Measurements from ENCODE around the gene CR1. TPM values are rescaled to one million over a fixed set of nuclear protein-coding genes. Genes with fewer than 3 reads are reported as not detected.
A peak's percentile ranks its signal among the peaks of the same experiment; 100 is the strongest.

CR1 gene
- total and polyA plus RNA-seq, 9 of the 15 experiments (the other 6 are each of a cell fraction or from before 2014, with no cell fraction given), result 0.07 to 0.47 (median 0.18) TPM

DNA sequence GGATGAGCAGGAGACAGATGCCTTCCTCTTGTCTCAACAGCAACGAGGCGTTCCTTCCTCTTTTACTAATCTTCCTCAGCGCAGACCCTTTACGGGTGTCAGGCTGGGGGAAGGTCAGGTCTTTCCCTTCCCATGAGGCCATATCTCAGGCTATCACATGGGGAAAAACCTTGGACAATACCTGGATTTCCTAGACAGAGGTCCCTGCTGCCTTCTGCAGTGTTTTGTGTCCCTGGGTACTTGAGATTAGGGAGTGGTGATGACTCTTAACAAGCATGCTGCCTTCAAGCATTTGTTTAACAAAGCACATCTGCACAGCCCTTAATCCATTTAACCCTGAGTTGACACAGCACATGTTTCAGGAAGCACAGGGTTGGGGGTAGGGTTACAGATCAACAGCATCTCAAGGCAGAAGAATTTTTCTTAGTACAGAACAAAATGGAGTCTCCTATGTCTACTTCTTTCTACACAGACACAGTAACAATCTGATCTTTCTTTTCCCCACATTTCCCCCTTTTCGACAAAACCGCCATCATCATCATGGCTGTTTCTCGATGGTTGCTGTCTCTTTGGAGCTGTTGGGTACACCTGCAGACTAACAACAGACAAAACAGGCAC lies 139.7 kb downstream of the CR1 start (continued):
- TF ChIP-seq, protein P1, sequence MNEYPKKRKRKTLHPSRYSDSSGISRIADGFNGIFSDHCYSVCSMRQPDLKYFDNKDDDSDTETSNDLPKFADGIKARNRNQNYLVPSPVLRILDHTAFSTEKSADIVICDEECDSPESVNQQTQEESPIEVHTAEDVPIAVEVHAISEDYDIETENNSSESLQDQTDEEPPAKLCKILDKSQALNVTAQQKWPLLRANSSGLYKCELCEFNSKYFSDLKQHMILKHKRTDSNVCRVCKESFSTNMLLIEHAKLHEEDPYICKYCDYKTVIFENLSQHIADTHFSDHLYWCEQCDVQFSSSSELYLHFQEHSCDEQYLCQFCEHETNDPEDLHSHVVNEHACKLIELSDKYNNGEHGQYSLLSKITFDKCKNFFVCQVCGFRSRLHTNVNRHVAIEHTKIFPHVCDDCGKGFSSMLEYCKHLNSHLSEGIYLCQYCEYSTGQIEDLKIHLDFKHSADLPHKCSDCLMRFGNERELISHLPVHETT (CRISPR knock-in tag; conservative IDR thresholded peaks at IDR 0.05 in 1 of 2, IDR thresholded peaks at IDR 0.05 in 1 of 2), result peak in 1 of 2 experiments; percentile 76; a peak in 2 of 4 replicates
- peak; percentile 24; the same call in 1 of the 2 replicates for TF ChIP-seq NFE2 (IDR thresholded peaks at IDR 0.05; ENCODE audit: low read depth)
- TF ChIP-seq CTBP1 (IDR thresholded peaks at IDR 0.05; ENCODE audit: borderline replicate concordance), result peak; percentile 94
- peak; percentile 22; the same call in 1 of the 2 replicates for TF ChIP-seq IFI16 (CRISPR knock-in tag; IDR thresholded peaks at IDR 0.05)
- TF ChIP-seq NRF1 (conservative IDR thresholded peaks at IDR 0.05 in 1 of 2, IDR thresholded peaks at IDR 0.05 in 1 of 2), result peak; percentile 18 to 26; a peak in 1 of 4 replicates
- TF ChIP-seq PML (IDR thresholded peaks at IDR 0.05; ENCODE audit: low read length), result peak; percentile 90
- TF ChIP-seq FOXA3 (CRISPR knock-in tag; conservative IDR thresholded peaks at IDR 0.05 in 1 of 2, IDR thresholded peaks at IDR 0.05 in 1 of 2), result peak; percentile 15 to 91; a peak in 2 of 4 replicates
- TF ChIP-seq, protein P2, sequence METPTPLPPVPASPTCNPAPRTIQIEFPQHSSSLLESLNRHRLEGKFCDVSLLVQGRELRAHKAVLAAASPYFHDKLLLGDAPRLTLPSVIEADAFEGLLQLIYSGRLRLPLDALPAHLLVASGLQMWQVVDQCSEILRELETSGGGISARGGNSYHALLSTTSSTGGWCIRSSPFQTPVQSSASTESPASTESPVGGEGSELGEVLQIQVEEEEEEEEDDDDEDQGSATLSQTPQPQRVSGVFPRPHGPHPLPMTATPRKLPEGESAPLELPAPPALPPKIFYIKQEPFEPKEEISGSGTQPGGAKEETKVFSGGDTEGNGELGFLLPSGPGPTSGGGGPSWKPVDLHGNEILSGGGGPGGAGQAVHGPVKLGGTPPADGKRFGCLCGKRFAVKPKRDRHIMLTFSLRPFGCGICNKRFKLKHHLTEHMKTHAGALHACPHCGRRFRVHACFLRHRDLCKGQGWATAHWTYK (CRISPR knock-in tag; IDR thresholded peaks at IDR 0.05), result 0 out of 2 replicates have a peak, but pooled peaks have one; percentile 23
- 0 out of 2 replicates have a peak, but pooled peaks have one; percentile 27 for TF ChIP-seq NR4A1 (CRISPR knock-in tag; IDR thresholded peaks at IDR 0.05)
- TF ChIP-seq NR4A1 (tag; IDR thresholded peaks at IDR 0.05), result peak; percentile 93
- TF ChIP-seq, protein P3, sequence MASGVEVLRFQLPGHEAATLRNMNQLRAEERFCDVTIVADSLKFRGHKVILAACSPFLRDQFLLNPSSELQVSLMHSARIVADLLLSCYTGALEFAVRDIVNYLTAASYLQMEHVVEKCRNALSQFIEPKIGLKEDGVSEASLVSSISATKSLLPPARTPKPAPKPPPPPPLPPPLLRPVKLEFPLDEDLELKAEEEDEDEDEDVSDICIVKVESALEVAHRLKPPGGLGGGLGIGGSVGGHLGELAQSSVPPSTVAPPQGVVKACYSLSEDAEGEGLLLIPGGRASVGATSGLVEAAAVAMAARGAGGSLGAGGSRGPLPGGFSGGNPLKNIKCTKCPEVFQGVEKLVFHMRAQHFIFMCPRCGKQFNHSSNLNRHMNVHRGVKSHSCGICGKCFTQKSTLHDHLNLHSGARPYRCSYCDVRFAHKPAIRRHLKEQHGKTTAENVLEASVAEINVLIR (CRISPR knock-in tag; IDR thresholded peaks at IDR 0.05), result peak; percentile 31; the same call in 1 of the 2 replicates
- TF ChIP-seq, protein P4, sequence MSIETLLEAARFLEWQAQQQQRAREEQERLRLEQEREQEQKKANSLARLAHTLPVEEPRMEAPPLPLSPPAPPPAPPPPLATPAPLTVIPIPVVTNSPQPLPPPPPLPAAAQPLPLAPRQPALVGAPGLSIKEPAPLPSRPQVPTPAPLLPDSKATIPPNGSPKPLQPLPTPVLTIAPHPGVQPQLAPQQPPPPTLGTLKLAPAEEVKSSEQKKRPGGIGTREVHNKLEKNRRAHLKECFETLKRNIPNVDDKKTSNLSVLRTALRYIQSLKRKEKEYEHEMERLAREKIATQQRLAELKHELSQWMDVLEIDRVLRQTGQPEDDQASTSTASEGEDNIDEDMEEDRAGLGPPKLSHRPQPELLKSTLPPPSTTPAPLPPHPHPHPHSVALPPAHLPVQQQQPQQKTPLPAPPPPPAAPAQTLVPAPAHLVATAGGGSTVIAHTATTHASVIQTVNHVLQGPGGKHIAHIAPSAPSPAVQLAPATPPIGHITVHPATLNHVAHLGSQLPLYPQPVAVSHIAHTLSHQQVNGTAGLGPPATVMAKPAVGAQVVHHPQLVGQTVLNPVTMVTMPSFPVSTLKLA (conservative IDR thresholded peaks at IDR 0.05), result peak; percentile 87 to 92
- TF ChIP-seq LEF1 (IDR thresholded peaks at IDR 0.05), result peak; percentile 73
- peak; percentile 96 to 97 for TF ChIP-seq TRIM24 (IDR thresholded peaks at IDR 0.05)
- TF ChIP-seq KDM1A (IDR thresholded peaks at IDR 0.05), result peak; percentile 95 to 96
- peak in 1 of 2 experiments; percentile 35; a peak in 2 of 4 replicates for TF ChIP-seq RAD21 (CRISPR knock-in tag; conservative IDR thresholded peaks at IDR 0.05 in 1 of 2, IDR thresholded peaks at IDR 0.05 in 1 of 2)
- TF ChIP-seq, protein P5, sequence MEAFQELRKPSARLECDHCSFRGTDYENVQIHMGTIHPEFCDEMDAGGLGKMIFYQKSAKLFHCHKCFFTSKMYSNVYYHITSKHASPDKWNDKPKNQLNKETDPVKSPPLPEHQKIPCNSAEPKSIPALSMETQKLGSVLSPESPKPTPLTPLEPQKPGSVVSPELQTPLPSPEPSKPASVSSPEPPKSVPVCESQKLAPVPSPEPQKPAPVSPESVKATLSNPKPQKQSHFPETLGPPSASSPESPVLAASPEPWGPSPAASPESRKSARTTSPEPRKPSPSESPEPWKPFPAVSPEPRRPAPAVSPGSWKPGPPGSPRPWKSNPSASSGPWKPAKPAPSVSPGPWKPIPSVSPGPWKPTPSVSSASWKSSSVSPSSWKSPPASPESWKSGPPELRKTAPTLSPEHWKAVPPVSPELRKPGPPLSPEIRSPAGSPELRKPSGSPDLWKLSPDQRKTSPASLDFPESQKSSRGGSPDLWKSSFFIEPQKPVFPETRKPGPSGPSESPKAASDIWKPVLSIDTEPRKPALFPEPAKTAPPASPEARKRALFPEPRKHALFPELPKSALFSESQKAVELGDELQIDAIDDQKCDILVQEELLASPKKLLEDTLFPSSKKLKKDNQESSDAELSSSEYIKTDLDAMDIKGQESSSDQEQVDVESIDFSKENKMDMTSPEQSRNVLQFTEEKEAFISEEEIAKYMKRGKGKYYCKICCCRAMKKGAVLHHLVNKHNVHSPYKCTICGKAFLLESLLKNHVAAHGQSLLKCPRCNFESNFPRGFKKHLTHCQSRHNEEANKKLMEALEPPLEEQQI (IDR thresholded peaks at IDR 0.05), result peak; percentile 89
- peak in 1 of 2 experiments; percentile 70 for TF ChIP-seq NCOA2 (IDR thresholded peaks at IDR 0.05; ENCODE audit: partially characterized antibody in 2 of 2)
- peak; percentile 47 for TF ChIP-seq NFE2L1 (tag; IDR thresholded peaks at IDR 0.05; ENCODE audit: borderline replicate concordance, low read depth)
